HG03342 (cell line): Measurements from ENCODE around the gene CLEC4M.
A peak's percentile ranks its signal among the peaks of the same experiment; 100 is the strongest.
"Not testable (repeated sequence)": the region's sequence is repeated elsewhere in the genome, so short reads cannot be mapped to it uniquely, and the experiment has no call there.

Experiments used
- ATAC-seq: cut with Tn5 transposase; IDR thresholded peaks from one replicate; pipeline ENCODE4 v1.9.1; 2021; ENCODE audit warnings: mild to moderate bottlenecking, moderate library complexity; ENCODE audit not compliant: unreplicated experiment

The CLEC4M gene

GRCh38 chr19:7739801-7740681 is 23.0 kb upstream of the CLEC4M start:
- no peak for ATAC-seq

- no peak for ATAC-seq
These were observed 22.4 kb upstream of the CLEC4M start for GRCh38 chr19:7740682-7741054.

GRCh38 chr19:7742575-7742974 is 20.5 kb upstream of the CLEC4M start:
- ATAC-seq = no peak

- ATAC-seq = no peak
These were observed 20.1 kb upstream of the CLEC4M start for GRCh38 chr19:7742991-7743390.

GRCh38 chr19:7743425-7743841 is 19.6 kb upstream of the CLEC4M start:
- peak; percentile 75 for ATAC-seq

GRCh38 chr19:7744199-7744786 is 18.8 kb upstream of the CLEC4M start:
- ATAC-seq = no peak

- no peak for ATAC-seq
These were observed 18.0 kb upstream of the CLEC4M start for GRCh38 chr19:7744871-7745650.

GRCh38 chr19:7746306-7746705 is 16.7 kb upstream of the CLEC4M start:
- ATAC-seq = not testable (repeated sequence)

- ATAC-seq = no peak
These were observed 15.8 kb upstream of the CLEC4M start, which contains the start of gene CD209 for GRCh38 chr19:7746903-7747884. CD209 (minus strand) TSS chr19:7747534; CDS start chr19:7747511, 23 bp downstream.

- no peak for ATAC-seq
These were observed 14.9 kb upstream of the CLEC4M start for GRCh38 chr19:7748171-7748570.

- ATAC-seq = no peak
These were observed 14.3 kb upstream of the CLEC4M start for GRCh38 chr19:7748756-7749155.

GRCh38 chr19:7751157-7751783 is 11.8 kb upstream of the CLEC4M start:
- no peak for ATAC-seq

GRCh38 chr19:7756258-7756657 is 6.8 kb upstream of the CLEC4M start:
- no peak for ATAC-seq

- ATAC-seq = no peak
These were observed 5.7 kb upstream of the CLEC4M start for GRCh38 chr19:7757358-7757757.

GRCh38 chr19:7759156-7759555 is 3.9 kb upstream of the CLEC4M start:
- no peak for ATAC-seq

GRCh38 chr19:7763696-7764095 is 653 bp downstream of the CLEC4M start:
- ATAC-seq = no peak

GRCh38 chr19:7764157-7764556 is 1.1 kb downstream of the CLEC4M start:
- not testable (repeated sequence) for ATAC-seq

- ATAC-seq = not testable (repeated sequence)
These were observed 2.0 kb downstream of the CLEC4M start for GRCh38 chr19:7765043-7765442.

GRCh38 chr19:7766535-7766934 is 3.5 kb downstream of the CLEC4M start:
- no peak for ATAC-seq

- ATAC-seq = no peak
These were observed 4.4 kb downstream of the CLEC4M start for GRCh38 chr19:7767487-7767886.
